Measurements from ENCODE around the gene HACD2.

- no peak for TF ChIP-seq CTCF (IDR thresholded peaks at IDR 0.05; ENCODE audit: insufficient read depth, low read length, poor library complexity, severe bottlenecking)
- TF ChIP-seq EZH2phosphoT487 (conservative IDR thresholded peaks at IDR 0.05; ENCODE audit: low read length): no peak
These were observed 96.1 kb downstream of the HACD2 start for GRCh38 chr3:123488645-123489347.

Measured in SU-DHL-6 (cell line).